WERI-Rb-1 (cell line): ENCODE results near the gene EIF3K.
A peak's percentile ranks its signal among the peaks of the same experiment; 100 is the strongest.
"Not testable (repeated sequence)": the region's sequence is repeated elsewhere in the genome, so short reads cannot be mapped to it uniquely, and the experiment has no call there.

Experiments used
- DNase-seq: peaks from one replicate; pipeline ENCODE4 v3.0.0-alpha.2; 2020
- H3K27ac ChIP-seq: fragments of 250-450 bp; sonication (Bioruptor Pico); 2 replicates; pipeline ENCODE4 v1.5.1; 2020; ENCODE audit warnings: mild to moderate bottlenecking, moderate library complexity
- H3K27me3 ChIP-seq: fragments of 250-450 bp; sonication (Bioruptor Pico); 2 replicates; pipeline ENCODE4 v1.5.1; 2021; ENCODE audit warnings: mild to moderate bottlenecking, low read depth, moderate library complexity; ENCODE audit not compliant: insufficient read depth, severe bottlenecking
- H3K36me3 ChIP-seq: fragments of 250-450 bp; sonication (Bioruptor Pico); 2 replicates; pipeline ENCODE4 v1.5.1; 2020; ENCODE audit warnings: mild to moderate bottlenecking, moderate library complexity
- H3K4me3 ChIP-seq: 2 replicates; pipeline ENCODE4 v1.5.1; 2011; ENCODE audit warnings: low read depth, mild to moderate bottlenecking, control low read depth, low read length
- H3K9me3 ChIP-seq: fragments of 250-450 bp; sonication (Bioruptor Pico); 2 replicates; pipeline ENCODE4 v1.5.1; 2021; ENCODE audit warnings: mild to moderate bottlenecking, moderate library complexity; ENCODE audit not compliant: severe bottlenecking
- TF ChIP-seq, protein P1 (sequence below): IDR thresholded peaks from 2 replicates; pipeline ENCODE4 v1.5.1; 2011; ENCODE audit warnings: low read depth, mild to moderate bottlenecking, control low read depth, inconsistent platforms, low read length

EIF3K gene, protein sequence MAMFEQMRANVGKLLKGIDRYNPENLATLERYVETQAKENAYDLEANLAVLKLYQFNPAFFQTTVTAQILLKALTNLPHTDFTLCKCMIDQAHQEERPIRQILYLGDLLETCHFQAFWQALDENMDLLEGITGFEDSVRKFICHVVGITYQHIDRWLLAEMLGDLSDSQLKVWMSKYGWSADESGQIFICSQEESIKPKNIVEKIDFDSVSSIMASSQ

DNA sequence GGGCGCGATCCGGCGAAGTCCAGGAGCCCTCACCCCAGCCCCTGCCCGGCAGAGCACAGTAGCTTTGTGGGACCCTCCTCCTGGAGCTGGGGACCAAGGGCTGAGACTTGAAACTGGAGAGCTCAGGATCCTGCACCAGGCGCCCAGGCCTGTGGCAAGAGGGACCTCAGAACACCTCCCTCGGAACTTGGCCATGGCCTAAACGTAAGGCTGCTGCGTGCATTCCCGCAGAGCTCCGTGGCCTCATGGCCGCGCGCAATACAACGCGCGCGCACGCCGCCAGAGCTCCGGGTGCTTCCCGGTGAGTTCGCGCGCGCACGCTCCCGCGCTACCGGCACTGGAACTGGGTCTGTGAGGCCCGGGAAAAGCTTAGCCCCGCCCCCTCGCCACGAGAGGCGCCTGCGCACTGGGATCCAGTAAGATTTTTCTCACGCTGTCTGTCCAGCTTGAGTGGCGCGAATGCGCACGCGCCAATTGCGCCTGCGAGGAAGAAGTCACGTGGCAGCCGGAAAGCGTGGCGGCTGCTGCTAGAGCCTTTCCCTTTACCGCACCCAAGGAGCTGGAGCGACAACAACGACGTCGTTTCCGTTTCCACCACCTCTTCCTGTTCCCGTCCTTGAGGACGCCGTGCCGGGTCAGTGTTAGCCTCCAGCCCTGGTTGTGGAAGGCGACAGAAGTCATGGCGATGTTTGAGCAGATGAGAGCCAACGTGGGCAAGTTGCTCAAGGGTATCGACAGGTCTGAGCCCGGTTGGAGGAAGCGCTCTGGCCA is at the start of gene EIF3K:
EIF3K (plus strand) TSS at position 599 of the 771 bp plus-strand sequence; CDS start at position 680, 81 bp downstream.
- TF ChIP-seq, protein P1, sequence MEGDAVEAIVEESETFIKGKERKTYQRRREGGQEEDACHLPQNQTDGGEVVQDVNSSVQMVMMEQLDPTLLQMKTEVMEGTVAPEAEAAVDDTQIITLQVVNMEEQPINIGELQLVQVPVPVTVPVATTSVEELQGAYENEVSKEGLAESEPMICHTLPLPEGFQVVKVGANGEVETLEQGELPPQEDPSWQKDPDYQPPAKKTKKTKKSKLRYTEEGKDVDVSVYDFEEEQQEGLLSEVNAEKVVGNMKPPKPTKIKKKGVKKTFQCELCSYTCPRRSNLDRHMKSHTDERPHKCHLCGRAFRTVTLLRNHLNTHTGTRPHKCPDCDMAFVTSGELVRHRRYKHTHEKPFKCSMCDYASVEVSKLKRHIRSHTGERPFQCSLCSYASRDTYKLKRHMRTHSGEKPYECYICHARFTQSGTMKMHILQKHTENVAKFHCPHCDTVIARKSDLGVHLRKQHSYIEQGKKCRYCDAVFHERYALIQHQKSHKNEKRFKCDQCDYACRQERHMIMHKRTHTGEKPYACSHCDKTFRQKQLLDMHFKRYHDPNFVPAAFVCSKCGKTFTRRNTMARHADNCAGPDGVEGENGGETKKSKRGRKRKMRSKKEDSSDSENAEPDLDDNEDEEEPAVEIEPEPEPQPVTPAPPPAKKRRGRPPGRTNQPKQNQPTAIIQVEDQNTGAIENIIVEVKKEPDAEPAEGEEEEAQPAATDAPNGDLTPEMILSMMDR, result no peak
- peaks cover 32% of the 10 kb centered on the region for H3K36me3 ChIP-seq
- peak; percentile 98 for DNase-seq

DNA sequence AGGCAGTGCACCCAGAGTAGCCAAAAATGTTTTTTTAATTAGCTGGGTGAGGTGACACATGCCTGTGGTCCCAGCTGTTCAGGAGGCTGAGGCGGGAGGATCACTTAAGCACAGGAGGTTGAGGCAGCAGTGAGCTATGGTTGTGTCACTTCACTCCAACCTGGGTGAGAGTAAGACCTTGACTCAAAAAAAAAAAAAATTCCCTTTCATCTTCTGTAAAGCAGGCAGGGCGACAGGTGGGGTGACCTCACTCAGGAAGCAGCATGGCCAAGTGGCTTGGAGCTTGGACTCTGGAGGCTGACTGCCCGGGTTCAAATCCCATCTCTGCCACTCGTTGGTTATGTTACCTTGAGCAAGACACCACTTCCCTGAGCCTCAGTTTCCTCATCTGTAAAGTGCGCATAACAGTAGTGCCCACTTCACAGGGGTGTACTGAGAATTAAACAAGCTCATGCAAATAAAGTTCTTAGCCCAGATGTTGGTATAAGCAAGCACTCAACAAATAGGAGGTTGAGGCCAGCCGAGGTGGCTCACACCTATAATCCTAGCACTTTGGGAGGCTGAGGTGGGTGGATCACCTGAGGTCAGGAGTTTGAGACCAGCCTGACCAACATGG is 49.5 kb upstream of the EIF3K start:
- TF ChIP-seq, protein P1, result no peak
- Histone ChIP-seq H3K27ac (no peak overlapping the region), H3K27me3 (no peaks in the 10 kb centered on the region), H3K4me3 (no peak overlapping the region), H3K36me3 (no peaks in the 10 kb centered on the region), H3K9me3 (no peaks in the 10 kb centered on the region)
- no peak for DNase-seq

More for the DNA sequence above, at the start of gene EIF3K:
- H3K27me3 ChIP-seq, result no peaks in the 10 kb centered on the region
- no peaks in the 10 kb centered on the region for H3K9me3 ChIP-seq
- H3K27ac ChIP-seq, result peak within 1 kb of the TSS; percentile 86
- H3K4me3 ChIP-seq, result peak within 1 kb of the TSS; percentile 82

DNA sequence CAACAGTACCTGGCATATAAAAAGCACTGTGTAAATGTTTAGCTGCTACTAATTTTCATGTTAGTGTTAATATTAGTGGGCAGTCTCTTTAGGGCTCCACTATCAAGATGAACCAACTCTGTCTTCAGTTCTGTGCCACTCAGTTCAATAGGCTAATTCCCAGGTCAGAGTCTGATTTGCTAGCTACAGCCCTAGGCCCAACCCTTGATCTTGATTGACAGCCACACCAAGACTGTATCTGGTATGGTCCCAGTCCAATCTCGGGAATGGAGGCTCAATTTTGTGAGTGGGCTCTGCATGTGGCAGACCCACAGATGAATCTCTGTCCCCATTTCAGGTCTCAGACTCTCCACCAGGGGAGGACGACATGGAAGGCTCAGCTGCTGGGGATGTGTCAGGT is 47.3 kb upstream of the EIF3K start:
- Histone ChIP-seq H3K27ac (no peak overlapping the region), H3K9me3 (no peaks in the 10 kb centered on the region), H3K27me3 (no peaks in the 10 kb centered on the region), H3K4me3 (no peak overlapping the region), H3K36me3 (no peaks in the 10 kb centered on the region)
- no peak for DNase-seq
- TF ChIP-seq, protein P1, result no peak

DNA sequence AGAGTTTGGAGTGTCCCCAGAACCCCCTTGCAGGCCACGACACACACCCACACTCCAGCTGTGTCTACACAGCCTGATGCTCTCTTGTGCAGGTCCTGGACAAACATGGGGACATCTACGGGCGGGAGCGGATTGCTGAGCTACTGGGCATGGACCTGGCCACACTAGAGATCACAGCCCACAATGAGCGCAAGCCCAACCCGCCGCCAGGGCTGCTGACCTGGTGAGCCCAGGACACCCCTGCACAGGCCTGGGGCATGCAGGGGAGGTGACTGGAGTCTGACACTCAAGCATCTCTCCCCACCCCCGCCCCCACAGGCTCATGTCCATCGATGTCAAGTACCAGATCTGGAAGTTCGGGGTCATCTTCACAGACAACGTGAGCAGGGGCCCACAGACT is 41.2 kb upstream of the EIF3K start:
- Histone ChIP-seq H3K27me3 (no peaks in the 10 kb centered on the region), H3K36me3 (no peaks in the 10 kb centered on the region), H3K9me3 (no peaks in the 10 kb centered on the region), H3K4me3 (no peak overlapping the region), H3K27ac (no peak overlapping the region)
- DNase-seq, result no peak
- TF ChIP-seq, protein P1, result no peak

DNA sequence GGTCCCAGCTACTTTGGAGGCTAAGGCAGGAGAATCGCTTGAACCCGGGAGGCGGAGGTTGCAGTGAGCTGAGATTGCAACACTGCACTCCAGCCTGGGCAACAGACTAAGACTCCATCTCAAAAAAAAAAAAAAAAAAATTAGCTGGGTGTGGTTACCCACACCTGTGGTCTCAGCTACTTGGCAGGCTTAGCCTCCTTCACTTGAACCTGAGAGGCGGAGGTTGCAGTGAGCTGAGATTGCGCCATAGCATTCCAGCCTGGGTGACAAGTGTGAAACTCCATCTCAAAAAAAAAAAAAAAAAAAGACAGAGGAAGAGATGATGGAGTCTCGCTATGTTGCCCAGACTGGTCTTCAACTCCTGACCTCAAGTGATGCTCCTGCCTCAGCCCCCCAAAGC is 39.7 kb upstream of the EIF3K start:
- H3K27ac ChIP-seq, H3K4me3 ChIP-seq, DNase-seq: not testable (repeated sequence)

DNA sequence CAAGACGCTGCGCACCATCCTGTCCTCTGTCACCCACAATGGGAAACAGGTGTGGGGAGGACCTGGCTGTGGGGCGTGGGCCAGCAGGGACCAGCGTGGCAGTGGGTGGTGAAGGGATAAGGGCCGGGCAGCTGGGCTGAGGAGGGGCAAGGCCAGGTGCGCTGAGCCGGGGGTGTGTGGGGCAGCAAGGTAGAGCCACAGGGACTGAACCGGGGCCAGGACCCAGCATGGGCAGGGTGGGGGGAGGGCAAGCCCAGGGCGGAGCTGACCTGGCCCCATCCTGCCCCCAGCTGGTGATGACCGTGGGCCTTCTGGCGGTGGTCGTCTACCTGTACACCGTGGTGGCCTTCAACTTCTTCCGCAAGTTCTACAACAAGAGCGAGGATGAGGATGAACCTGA is 38.9 kb upstream of the EIF3K start:
- Histone ChIP-seq H3K9me3 (no peaks in the 10 kb centered on the region), H3K36me3 (no peaks in the 10 kb centered on the region), H3K4me3 (no peak overlapping the region), H3K27me3 (no peaks in the 10 kb centered on the region), H3K27ac (no peak overlapping the region)
- TF ChIP-seq, protein P1, result no peak
- no peak for DNase-seq

More for the DNA sequence above, 39.7 kb upstream of the EIF3K start:
- not testable (repeated sequence) for H3K36me3 ChIP-seq, H3K9me3 ChIP-seq, H3K27me3 ChIP-seq
